CD4-positive, alpha-beta T cell (primary cell): Measurements from ENCODE around the gene ADISSP. TPM values are rescaled to one million over a fixed set of nuclear protein-coding genes. Genes with fewer than 3 reads are reported as not detected.
A peak's percentile ranks its signal among the peaks of the same experiment; 100 is the strongest.
"Not testable (repeated sequence)": the region's sequence is repeated elsewhere in the genome, so short reads cannot be mapped to it uniquely, and the experiment has no call there.

Experiments used
- ATAC-seq: fragments of 200-7000 bp; cut with Tn5 transposase; one replicate; pipeline ENCODE4 v1.10.0; 2022; ENCODE audit warnings: mild to moderate bottlenecking; ENCODE audit not compliant: poor library complexity
- CTCF ChIA-PET: fragments of 350-600 bp; sonication (Branson Sonifier 250); formaldehyde crosslinking; loops from one replicate; lab custom pipeline; 2021; ENCODE audit warnings: antibody characterized with exemption, inconsistent platforms; lab: Charles Lee
- POLR2A ChIA-PET: fragments of 350-600 bp; sonication (Branson Sonifier 250); formaldehyde crosslinking; loops from one replicate; lab custom pipeline; 2021; ENCODE audit warnings: antibody characterized with exemption, inconsistent platforms; lab: Charles Lee
- DNase-seq, 14 experiments: peaks; one replicate each; pipeline ENCODE4 v3.0.0-alpha.2; 2013 to 2020; ENCODE audit warnings: mixed read lengths in 2 of 14
- H3K27ac ChIP-seq, 2 donors: one replicate each; pipeline versions ENCODE4 v1.5.1 to v1.7.0; 2013; ENCODE audit warnings: low read length in 2 of 2, low read depth in 1 of 2, mild to moderate bottlenecking in 1 of 2
- H3K27me3 ChIP-seq, 2 experiments: 1 replicate in 1 of 2; 2 replicates in 1 of 2; pipeline versions ENCODE4 v1.6.1 to v1.7.0; 2013; ENCODE audit warnings: low read length in 2 of 2, control low read depth in 1 of 2, mild to moderate bottlenecking in 1 of 2, moderate library complexity in 1 of 2; ENCODE audit not compliant: insufficient read depth in 2 of 2, control insufficient read depth in 1 of 2
- H3K36me3 ChIP-seq: one replicate; pipeline ENCODE4 v1.6.1; 2013; ENCODE audit warnings: low read length, control low read depth; ENCODE audit not compliant: insufficient read depth
- H3K4me1 ChIP-seq: one replicate; pipeline ENCODE4 v1.6.1; 2013; ENCODE audit warnings: low read length, control low read depth; ENCODE audit not compliant: insufficient read depth
- H3K4me3 ChIP-seq: one replicate; pipeline ENCODE4 v1.5.1; 2013; ENCODE audit warnings: mild to moderate bottlenecking, low read length, moderate library complexity
- H3K9me3 ChIP-seq, 2 experiments: 1 replicate in 1 of 2; 2 replicates in 1 of 2; pipeline versions ENCODE4 v1.6.1 to v1.7.0; 2013; ENCODE audit warnings: low read length in 2 of 2, mild to moderate bottlenecking in 2 of 2, control low read depth in 1 of 2, moderate library complexity in 1 of 2; ENCODE audit not compliant: control insufficient read depth in 1 of 2, insufficient read depth in 1 of 2
- H3K27ac Mint-ChIP-seq: one replicate; pipeline ENCODE4 v1.8.0; 2020; ENCODE audit warnings: mixed read lengths
- H3K27me3 Mint-ChIP-seq: one replicate; pipeline ENCODE4 v1.8.0; 2021; ENCODE audit warnings: mixed read lengths
- H3K36me3 Mint-ChIP-seq: one replicate; pipeline ENCODE4 v1.8.0; 2021; ENCODE audit warnings: low read depth, mixed read lengths
- H3K4me1 Mint-ChIP-seq: one replicate; pipeline ENCODE4 v1.8.0; 2021; ENCODE audit warnings: low read depth, mixed read lengths
- H3K4me3 Mint-ChIP-seq: one replicate; pipeline ENCODE4 v1.8.0; 2020; ENCODE audit warnings: mild to moderate bottlenecking, mixed read lengths
- H3K9me3 Mint-ChIP-seq: one replicate; pipeline ENCODE4 v1.8.0; 2020; ENCODE audit warnings: mixed read lengths
- intact Hi-C, 2 experiments: fragments of 100-400 bp; cut with DNase I in 1 of 2; cut with micrococcal nuclease in 1 of 2; formaldehyde crosslinking; loops; one replicate each; pipeline versions ENCODE4 v1.15.1 to v1.9.0; 2023 to 2025; cut with DNase I, micrococcal nuclease
- total RNA-seq, 174 experiments: library from RNA in 2 of 174; stranded (reverse) in 2 of 174; gene quantifications; one replicate each; pipeline ENCODE4 v1.2.3 and lab custom pipeline; 2021 to 2026
- TF ChIP-seq, protein P1 (sequence below): fragments of 200-600 bp; IDR thresholded peaks from one replicate; pipeline ENCODE4 v1.8.0; 2022; ENCODE audit warnings: antibody characterized with exemption, mild to moderate bottlenecking

The ADISSP gene
- total RNA-seq, 2 experiments from 2014 or later = 11.2 to 11.6 TPM

GRCh38 chr20:3794701-3795420 lies 27.3 kb upstream of the ADISSP start:
- Histone ChIP-seq H3K4me3 (peak overlapping the region; percentile 96), H3K9me3 (no peaks in the 10 kb centered on the region), H3K4me1 (peaks cover 40% of the 10 kb centered on the region), H3K36me3 (peaks cover 14% of the 10 kb centered on the region), H3K27ac (peak overlapping the region; percentile 90 to 95), H3K27me3 (no peaks in the 10 kb centered on the region)
- intact Hi-C loops = loop anchor here in 1 of 2 experiments (1.0 kb wide), 1 partner anchor 25 kb away; the partner anchor contains the start of gene AP5S1
- Mint-ChIP-seq H3K36me3 (peaks cover 39% of the 10 kb centered on the region), H3K4me3 (peak overlapping the region; percentile 96), H3K9me3 (no peaks in the 10 kb centered on the region), H3K4me1 (peaks cover 37% of the 10 kb centered on the region), H3K27me3 (no peaks in the 10 kb centered on the region), H3K27ac (peak overlapping the region; percentile 94)
- CTCF ChIA-PET = interaction anchor here (1.9 to 2.8 kb wide), 3 partner anchors 8 to 27 kb away, joined by 5 to 32 read pairs (median 16); partner anchors contain the start of genes ADISSP, AP5S1 and CENPB
- POLR2A ChIA-PET = interaction anchor here (1.2 to 3.0 kb wide), 6 partner anchors 8 to 138 kb away, joined by 3 to 35 read pairs (median 20); partner anchors contain the start of genes ADISSP, AP5S1 and CENPB
- TF ChIP-seq, protein P1, sequence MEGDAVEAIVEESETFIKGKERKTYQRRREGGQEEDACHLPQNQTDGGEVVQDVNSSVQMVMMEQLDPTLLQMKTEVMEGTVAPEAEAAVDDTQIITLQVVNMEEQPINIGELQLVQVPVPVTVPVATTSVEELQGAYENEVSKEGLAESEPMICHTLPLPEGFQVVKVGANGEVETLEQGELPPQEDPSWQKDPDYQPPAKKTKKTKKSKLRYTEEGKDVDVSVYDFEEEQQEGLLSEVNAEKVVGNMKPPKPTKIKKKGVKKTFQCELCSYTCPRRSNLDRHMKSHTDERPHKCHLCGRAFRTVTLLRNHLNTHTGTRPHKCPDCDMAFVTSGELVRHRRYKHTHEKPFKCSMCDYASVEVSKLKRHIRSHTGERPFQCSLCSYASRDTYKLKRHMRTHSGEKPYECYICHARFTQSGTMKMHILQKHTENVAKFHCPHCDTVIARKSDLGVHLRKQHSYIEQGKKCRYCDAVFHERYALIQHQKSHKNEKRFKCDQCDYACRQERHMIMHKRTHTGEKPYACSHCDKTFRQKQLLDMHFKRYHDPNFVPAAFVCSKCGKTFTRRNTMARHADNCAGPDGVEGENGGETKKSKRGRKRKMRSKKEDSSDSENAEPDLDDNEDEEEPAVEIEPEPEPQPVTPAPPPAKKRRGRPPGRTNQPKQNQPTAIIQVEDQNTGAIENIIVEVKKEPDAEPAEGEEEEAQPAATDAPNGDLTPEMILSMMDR = no peak
- ATAC-seq = no peak
- DNase-seq = no peak

GRCh38 chr20:3794168-3794567 lies 26.6 kb upstream of the ADISSP start:
- Mint-ChIP-seq H3K4me1 (peaks cover 30% of the 10 kb centered on the region), H3K36me3 (peaks cover 34% of the 10 kb centered on the region), H3K4me3 (peak overlapping the region; percentile 20)
- H3K4me3 ChIP-seq, intact Hi-C loops, ATAC-seq, H3K27ac Mint-ChIP-seq, H3K27ac ChIP-seq, H3K27me3 ChIP-seq, H3K36me3 ChIP-seq, H3K9me3 ChIP-seq, H3K9me3 Mint-ChIP-seq, DNase-seq, H3K27me3 Mint-ChIP-seq: not testable (repeated sequence)
- ChIA-PET POLR2A (interaction anchor here (2.0 to 3.0 kb wide), 3 partner anchors 17 to 26 kb away, joined by 4 to 35 read pairs (median 34); partner anchors contain the start of gene AP5S1), CTCF (interaction anchor here (2.4 to 2.8 kb wide), 2 partner anchors 8 to 26 kb away, joined by 16 to 32 read pairs; partner anchors contain the start of genes AP5S1 and CENPB)
- peaks cover 33% of the 10 kb centered on the region for H3K4me1 ChIP-seq

- H3K27me3 ChIP-seq, H3K36me3 ChIP-seq, H3K9me3 Mint-ChIP-seq, DNase-seq, intact Hi-C loops, H3K4me3 ChIP-seq, H3K27ac ChIP-seq, H3K9me3 ChIP-seq, H3K36me3 Mint-ChIP-seq, H3K4me3 Mint-ChIP-seq, H3K27me3 Mint-ChIP-seq, ATAC-seq: not testable (repeated sequence)
- ChIA-PET POLR2A (interaction anchor here (8.5 kb wide), 1 partner anchor 25 kb away, joined by 89 read pairs; no protein-coding TSS in a partner anchor), CTCF (interaction anchor here (1.5 to 4.3 kb wide), 2 partner anchors 31 to 66 kb away, joined by 5 to 59 read pairs; partner anchors contain the start of gene AP5S1)
- H3K4me1 ChIP-seq = peaks cover 32% of the 10 kb centered on the region
- H3K27ac Mint-ChIP-seq = peak overlapping the region; percentile 37
- H3K4me1 Mint-ChIP-seq = peaks cover 30% of the 10 kb centered on the region
Observed at GRCh38 chr20:3789201-3789600, 21.6 kb upstream of the ADISSP start.

- peak overlapping the region; percentile 37 for H3K27ac Mint-ChIP-seq
- intact Hi-C loops = no loop called here
- H3K4me3 Mint-ChIP-seq = peak overlapping the region; percentile 69
- Histone ChIP-seq H3K27me3 (no peaks in the 10 kb centered on the region), H3K36me3 (no peaks in the 10 kb centered on the region), H3K4me3 (no peak overlapping the region), H3K4me1 (peaks cover 32% of the 10 kb centered on the region), H3K9me3 (peaks cover 0 to 3% of the 10 kb centered on the region in 2 experiments), H3K27ac (no peak overlapping the region)
- no peaks in the 10 kb centered on the region for H3K27me3 Mint-ChIP-seq
- H3K9me3 Mint-ChIP-seq = no peaks in the 10 kb centered on the region
- no peak for ATAC-seq
- DNase-seq = no peak
- H3K4me1 Mint-ChIP-seq = peaks cover 30% of the 10 kb centered on the region
- CTCF ChIA-PET = interaction anchor here (1.5 to 4.3 kb wide), 2 partner anchors 31 to 66 kb away, joined by 5 to 59 read pairs; partner anchors contain the start of gene AP5S1
- POLR2A ChIA-PET = interaction anchor here (4.8 to 8.5 kb wide), 2 partner anchors 25 to 31 kb away, joined by 75 to 89 read pairs; partner anchors contain the start of gene AP5S1
- TF ChIP-seq, protein P1 = no peak
- no peaks in the 10 kb centered on the region for H3K36me3 Mint-ChIP-seq
Observed at GRCh38 chr20:3788685-3789155, 21.2 kb upstream of the ADISSP start.
